NCI-H2196 treated with DMSO at 0.1 percent for 48 hours (cell line): Measurements from ENCODE around the gene FLNB.

Experiments used
- DNase-seq: peaks from one replicate; lab custom pipeline; 2025; ENCODE audit not compliant: unreplicated experiment; lab: John Stamatoyannopoulos, UW

The FLNB gene

DNA sequence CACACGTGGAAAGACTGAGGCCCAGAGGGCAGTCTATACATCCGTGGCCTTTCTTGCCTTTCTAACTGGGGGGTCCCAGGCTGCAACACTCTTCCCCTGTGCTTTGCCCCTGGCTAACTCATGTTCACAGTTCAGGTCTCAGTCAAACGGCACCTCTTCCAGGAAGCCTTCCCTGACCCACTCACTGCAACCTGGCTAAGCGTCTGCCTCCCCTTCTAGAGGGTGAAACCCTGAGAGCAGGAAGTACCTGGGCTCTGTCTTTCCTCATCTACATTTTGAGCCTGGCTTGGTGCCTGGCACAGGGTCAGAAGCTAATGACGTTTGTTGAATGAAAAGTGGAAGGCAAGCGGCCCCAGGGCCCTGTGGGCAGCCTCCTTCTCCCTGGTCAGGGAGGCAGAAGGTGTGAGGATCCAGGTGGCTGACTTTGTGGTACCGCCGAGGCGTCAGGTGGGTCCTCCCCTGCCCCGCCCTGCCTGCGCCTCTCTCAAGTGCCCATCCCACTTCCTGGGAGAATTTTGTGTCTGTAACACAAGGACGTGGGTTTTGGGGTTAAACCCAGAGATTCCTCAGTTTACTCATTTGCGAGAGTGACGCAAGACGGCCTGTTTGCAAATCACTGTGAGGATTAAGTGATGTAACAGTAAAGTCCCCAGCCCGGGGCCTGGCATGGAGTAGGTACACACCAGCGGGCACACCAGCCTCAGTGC is 170.5 kb downstream of the FLNB start:
- DNase-seq = no peak

GRCh38 chr3:58179235-58180098 is 171.2 kb downstream of the FLNB start:
- DNase-seq = no peak

- no peak for DNase-seq
These were observed 172.1 kb downstream of the FLNB start for GRCh38 chr3:58180099-58180880.

DNA sequence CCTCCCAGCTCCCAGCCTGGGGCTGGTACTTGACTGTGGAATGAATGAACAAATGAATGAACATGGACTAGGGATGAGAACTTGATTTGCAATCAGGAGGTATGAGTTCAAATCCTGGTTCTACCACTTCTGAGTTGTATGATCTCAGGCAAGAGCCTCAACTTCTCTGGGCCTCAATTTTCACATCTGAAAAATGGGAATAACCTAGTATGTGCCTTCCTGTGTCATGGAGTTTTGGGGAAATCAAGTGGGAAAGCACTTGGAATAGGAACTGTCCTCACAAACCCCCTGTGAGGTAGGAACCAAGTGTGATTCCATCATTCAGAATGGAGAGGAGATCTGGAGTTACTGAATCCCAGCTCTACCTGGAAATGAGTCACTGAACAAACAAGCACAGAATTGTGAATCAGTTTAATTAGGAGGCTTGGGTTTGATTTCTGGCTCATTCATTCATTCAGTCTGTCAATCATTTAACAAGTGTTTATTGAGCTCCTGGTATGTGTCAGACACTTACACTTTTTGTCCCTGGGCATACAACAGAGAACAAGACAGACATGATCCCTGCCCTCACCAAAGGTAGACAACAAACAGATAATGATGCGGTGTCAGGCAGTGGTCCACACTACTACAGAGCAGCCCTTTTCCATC is 172.8 kb downstream of the FLNB start:
- no peak for DNase-seq

DNA sequence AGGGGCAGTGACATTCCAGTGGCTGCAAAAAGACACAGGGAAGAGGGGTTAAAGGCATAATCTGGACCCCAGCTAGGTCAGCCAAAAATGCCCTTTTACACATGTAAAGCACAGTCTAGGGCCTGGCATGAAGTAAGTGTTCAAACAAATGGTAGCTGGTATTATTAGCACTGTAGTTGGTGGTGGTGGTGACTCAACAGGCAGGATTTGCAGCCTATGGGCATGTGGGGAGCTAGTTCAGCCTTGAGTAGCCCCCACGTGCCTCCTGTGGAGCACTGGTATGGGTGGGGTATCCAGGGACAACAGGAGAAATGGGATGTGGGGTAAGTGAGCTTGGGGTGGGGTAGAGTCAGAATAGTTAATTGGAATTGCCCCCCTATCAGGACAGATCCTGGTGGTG is 175.0 kb downstream of the FLNB start:
- DNase-seq = no peak

GRCh38 chr3:58183891-58184290 is 175.7 kb downstream of the FLNB start:
- no peak for DNase-seq

DNA sequence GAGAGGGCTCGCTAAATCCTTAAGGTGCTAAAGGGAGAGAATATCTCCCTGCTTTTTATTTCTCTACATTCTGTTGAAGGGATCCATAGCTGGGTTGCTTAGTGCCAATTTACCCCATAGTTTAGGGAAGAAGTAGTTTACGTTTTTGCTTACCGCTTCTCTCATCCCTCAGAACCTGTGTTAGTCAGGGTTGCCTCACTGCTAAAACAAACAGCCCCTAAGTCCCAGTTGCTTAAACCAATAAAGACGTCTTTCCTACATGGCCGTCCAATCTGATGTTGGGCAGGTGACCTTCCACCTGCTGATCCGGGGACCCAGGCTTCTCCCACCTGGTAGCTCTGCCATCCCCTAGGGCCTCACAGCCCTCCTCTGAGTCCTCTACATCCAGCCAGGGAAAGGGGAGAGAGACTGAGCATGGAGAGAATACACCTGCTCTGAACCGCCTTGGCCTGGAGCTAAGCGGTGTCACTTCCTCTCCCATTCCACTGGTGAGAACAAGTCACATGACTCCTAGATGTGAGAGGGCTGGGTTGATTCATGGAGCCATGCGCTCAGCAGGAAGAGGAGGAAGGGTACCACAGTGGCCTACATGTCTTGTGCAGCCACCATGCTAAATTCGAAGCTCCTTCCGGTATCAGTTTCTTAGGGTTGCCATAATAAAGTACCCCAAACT is 176.2 kb downstream of the FLNB start:
- no peak for DNase-seq

DNA sequence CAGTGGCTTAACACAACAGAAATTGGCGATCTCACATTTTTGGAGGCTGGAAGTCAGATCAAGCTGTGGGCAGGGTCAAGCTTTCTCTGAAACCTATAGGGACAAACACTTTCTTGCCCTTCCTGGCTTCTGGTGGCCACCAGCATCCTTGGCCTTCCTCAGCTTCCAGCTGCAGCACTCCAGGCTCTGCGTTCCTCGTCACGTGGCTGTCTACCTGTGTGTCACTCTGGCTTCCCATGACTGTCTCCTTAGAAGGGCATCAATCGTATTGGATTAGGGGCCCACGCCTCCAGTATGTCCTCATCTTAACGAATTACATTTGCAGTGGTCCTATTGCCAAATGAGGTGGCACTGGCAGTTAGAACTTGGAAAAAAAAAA is 176.7 kb downstream of the FLNB start:
- DNase-seq = no peak

DNA sequence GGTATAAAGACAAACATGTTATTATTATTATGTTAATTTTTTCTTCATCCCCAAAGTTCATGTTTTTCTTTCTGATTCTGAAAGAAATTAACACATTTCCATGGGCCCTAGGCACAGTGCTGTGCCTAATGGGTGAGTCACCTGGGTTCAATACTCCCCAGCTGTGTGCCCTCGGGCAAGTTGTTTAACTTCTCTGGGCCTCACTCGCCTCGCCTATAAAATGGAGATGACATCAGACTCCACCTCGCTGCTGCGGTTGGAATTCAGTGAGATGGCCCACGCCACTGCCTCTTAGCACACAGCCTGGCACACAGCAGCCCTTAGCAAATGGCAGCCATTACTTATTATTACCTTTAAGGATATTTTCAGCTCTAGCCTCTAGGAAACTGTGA is 179.9 kb downstream of the FLNB start:
- no peak for DNase-seq

- no peak for DNase-seq
These were observed 180.8 kb downstream of the FLNB start for GRCh38 chr3:58188921-58189451.

GRCh38 chr3:58189691-58190090 is 181.5 kb downstream of the FLNB start:
- DNase-seq = no peak

- DNase-seq = no peak
These were observed 182.1 kb downstream of the FLNB start for GRCh38 chr3:58190291-58190690.

DNA sequence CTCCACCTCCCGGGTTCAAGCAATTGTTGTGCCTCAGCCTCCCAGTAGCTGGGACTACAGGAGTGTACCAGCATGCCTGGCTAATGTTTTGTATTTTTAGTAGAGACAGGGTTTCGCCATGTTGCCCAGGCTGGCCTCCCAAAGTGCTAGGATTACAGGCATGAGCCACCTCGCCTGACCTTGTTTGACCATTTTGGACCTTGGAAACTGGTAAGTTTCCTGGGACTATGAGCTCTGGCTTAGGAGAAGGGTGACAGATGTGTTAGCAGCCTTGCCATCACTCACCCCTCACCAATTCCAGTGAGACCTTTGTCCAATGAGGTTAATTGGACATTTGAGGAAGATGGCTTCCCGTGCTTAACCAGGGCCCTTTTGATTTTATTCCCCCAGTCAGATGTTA is 182.7 kb downstream of the FLNB start:
- DNase-seq = no peak

GRCh38 chr3:58191361-58191991 is 183.3 kb downstream of the FLNB start:
- DNase-seq = no peak

GRCh38 chr3:58192069-58192468 is 183.8 kb downstream of the FLNB start:
- no peak for DNase-seq

- no peak for DNase-seq
These were observed 185.6 kb downstream of the FLNB start for GRCh38 chr3:58193682-58194407.

DNA sequence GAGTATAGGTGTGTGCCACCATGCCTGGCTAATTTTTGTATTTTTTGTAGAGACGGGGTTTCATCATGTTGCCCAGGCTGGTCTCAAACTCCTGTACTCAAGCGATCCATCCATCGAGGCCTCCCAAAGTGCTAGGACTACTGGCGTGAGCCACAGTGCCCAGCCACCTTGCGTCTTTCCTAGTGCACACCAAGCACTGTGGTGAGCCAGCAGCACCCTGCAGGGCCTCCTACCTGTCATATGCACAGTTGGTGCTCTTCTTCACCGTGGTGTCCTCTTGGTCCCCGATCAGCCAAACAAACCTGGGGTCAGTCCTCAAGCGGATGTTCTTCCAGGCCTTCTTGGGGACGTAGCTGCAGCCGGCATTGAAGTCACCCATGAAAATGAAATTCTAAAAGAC is 189.4 kb downstream of the FLNB start:
- no peak for DNase-seq

- no peak for DNase-seq
These were observed 190.1 kb downstream of the FLNB start for GRCh38 chr3:58198362-58198761.

GRCh38 chr3:58198804-58199203 is 190.6 kb downstream of the FLNB start:
- no peak for DNase-seq
